Testis (tissue), 3 donors: ENCODE results near the gene ARRDC5. TPM values are rescaled to one million over a fixed set of nuclear protein-coding genes. Genes with fewer than 3 reads are reported as not detected.

Source experiments
- DNase-seq: peaks from one replicate; pipeline ENCODE4 v3.0.0-alpha.2; 2019
- H3K27ac ChIP-seq, 2 donors: fragments of 200-600 bp; sonication (generic); one replicate each; pipeline ENCODE4 v1.5.1; 2019
- H3K27me3 ChIP-seq: fragments of 200-600 bp; sonication (generic); one replicate; pipeline ENCODE4 v1.5.1; 2019
- H3K36me3 ChIP-seq: fragments of 200-600 bp; sonication (generic); one replicate; pipeline ENCODE4 v1.5.1; 2017; ENCODE audit warnings: low read depth; ENCODE audit errors: missing control alignments
- H3K4me1 ChIP-seq: fragments of 200-600 bp; sonication (generic); one replicate; pipeline ENCODE4 v1.5.1; 2019
- H3K4me3 ChIP-seq, 2 donors: fragments of 200-600 bp; sonication (generic); one replicate each; pipeline ENCODE4 v1.5.1; 2017 to 2019
- H3K9me3 ChIP-seq: fragments of 200-600 bp; sonication (generic); one replicate; pipeline ENCODE4 v1.5.1; 2017
- CTCF ChIP-seq, 3 experiments: fragments of 450-650 bp in 2 of 3; fragments of 200-600 bp in 1 of 3; sonication (generic) in 1 of 3; IDR thresholded peaks; one replicate each; pipeline ENCODE4 v1.5.1; 2016 to 2019; ENCODE audit warnings: antibody characterized with exemption in 3 of 3, mild to moderate bottlenecking in 2 of 3, moderate library complexity in 1 of 3
- POLR2A ChIP-seq: fragments of 450-650 bp; IDR thresholded peaks from one replicate; pipeline ENCODE4 v1.6.1; 2017; ENCODE audit warnings: antibody characterized with exemption, mild to moderate bottlenecking, moderate library complexity
- WGBS, 2 donors: methylation state at CpG; one replicate each; pipeline ENCODE4 v1.1.5; 2018; 5-methylcytosine and 5-hydroxymethylcytosine counted together
- intact Hi-C: fragments of 100-400 bp; cut with DNase I; formaldehyde crosslinking; loops from one replicate; pipeline ENCODE4 v1.15.1; 2023; ENCODE audit warnings: low total_unique reads
- polyA plus RNA-seq: library from polyadenylated mRNA; stranded (reverse); fragments of 350-450 nt; fragmentation: Illumina TruSeq; extraction: RNeasy Lipid Tissue Mini Kit (QIAGEN cat#74804); gene quantifications from one replicate; pipeline ENCODE4 v1.2.3, GENCODE V29; 2014; ENCODE audit warnings: low read depth, low replicate concordance; ENCODE audit not compliant: insufficient read depth
- total RNA-seq, 2 donors: library from RNA; depleted of rRNA; stranded (reverse); fragments of >200 nt; gene quantifications; one replicate each; pipeline ENCODE4 v1.2.3, GENCODE V29; 2016

Gene ARRDC5
- total and polyA plus RNA-seq, 3 donors from 2014 or later = 8.7 to 26.2 (median 17.4) TPM

- Histone ChIP-seq H3K4me3 (peak overlapping the region; percentile 69 to 71), H3K36me3 (no peaks in the 10 kb centered on the region), H3K27me3 (no peaks in the 10 kb centered on the region), H3K9me3 (no peaks in the 10 kb centered on the region), H3K4me1 (peaks cover 13% of the 10 kb centered on the region), H3K27ac (no peak overlapping the region)
- no peak for DNase-seq
- WGBS, 2 donors = 16 to 23% methylated on average over 22 to 23 of the region's 23 CpGs
- intact Hi-C loops = no loop called here
- no peak for TF ChIP-seq POLR2A
- no peak for TF ChIP-seq CTCF (IDR thresholded peaks at IDR 0.05)
These were observed 8.0 kb upstream of the ARRDC5 start for GRCh38 chr19:4910594-4911281.

DNA sequence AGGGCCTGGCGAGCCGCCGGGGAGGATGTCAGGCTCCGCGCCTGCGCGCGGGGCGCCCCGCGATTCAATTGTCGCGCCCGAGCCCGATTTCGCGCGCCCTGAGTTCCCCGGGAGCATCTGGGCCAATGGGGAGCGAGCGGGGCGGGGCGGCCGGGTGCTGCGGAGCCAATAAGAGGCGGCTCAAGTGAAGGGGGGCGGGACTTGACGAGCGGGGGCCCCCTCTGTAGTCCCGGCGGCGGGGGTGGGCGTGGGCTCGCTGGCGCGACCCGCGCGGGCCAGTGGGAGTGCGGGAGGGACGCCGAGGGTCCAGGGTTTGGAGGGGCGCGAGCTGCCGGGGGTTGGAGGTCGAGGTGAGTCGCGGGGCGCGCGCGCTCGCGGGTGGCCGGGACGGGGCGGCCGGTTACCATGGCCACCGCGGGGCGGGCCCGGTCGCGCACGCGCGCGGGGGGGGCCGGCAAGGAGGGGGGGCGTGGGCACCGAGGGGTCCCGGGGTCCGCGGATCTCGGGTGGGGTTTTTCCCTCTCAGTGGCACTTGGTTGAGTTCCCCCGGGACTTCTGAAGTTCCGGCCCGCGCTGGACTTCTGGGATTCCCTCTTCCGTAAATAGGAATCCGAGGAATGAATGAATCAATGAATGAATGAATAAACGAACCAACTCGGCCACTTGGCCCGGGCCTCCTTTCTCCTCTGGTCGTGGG is 7.3 kb upstream of the ARRDC5 start:
- Histone ChIP-seq H3K27me3 (no peaks in the 10 kb centered on the region), H3K36me3 (no peaks in the 10 kb centered on the region), H3K27ac (no peak overlapping the region), H3K9me3 (no peaks in the 10 kb centered on the region), H3K4me3 (peak overlapping the region; percentile 69 to 71), H3K4me1 (peaks cover 13% of the 10 kb centered on the region)
- TF ChIP-seq CTCF (IDR thresholded peaks at IDR 0.05) (no peak), POLR2A (no peak)
- peak; percentile 97 for DNase-seq
- 1 to 2% methylated on average over 34 to 36 of the region's 85 CpGs for WGBS, 2 donors
- intact Hi-C loops = no loop called here

- Histone ChIP-seq H3K36me3 (no peaks in the 10 kb centered on the region), H3K27me3 (no peaks in the 10 kb centered on the region), H3K4me3 (peak within 1 kb of the TSS; percentile 69 to 71), H3K9me3 (no peaks in the 10 kb centered on the region), H3K27ac (no peak within 1 kb of the TSS), H3K4me1 (peaks cover 13% of the 10 kb centered on the region)
- no peak for DNase-seq
- TF ChIP-seq POLR2A = no peak
- TF ChIP-seq CTCF (IDR thresholded peaks at IDR 0.05) = no peak
- intact Hi-C loops = no loop called here
- WGBS, 2 donors = 2 to 30% methylated on average over 2 to 34 of the region's 89 CpGs
These were observed 6.6 kb upstream of the ARRDC5 start, which contains the start of gene UHRF1 for GRCh38 chr19:4909156-4909896. UHRF1 (plus strand) TSS chr19:4909501; CDS start chr19:4910886, 1,385 bp downstream.

DNA sequence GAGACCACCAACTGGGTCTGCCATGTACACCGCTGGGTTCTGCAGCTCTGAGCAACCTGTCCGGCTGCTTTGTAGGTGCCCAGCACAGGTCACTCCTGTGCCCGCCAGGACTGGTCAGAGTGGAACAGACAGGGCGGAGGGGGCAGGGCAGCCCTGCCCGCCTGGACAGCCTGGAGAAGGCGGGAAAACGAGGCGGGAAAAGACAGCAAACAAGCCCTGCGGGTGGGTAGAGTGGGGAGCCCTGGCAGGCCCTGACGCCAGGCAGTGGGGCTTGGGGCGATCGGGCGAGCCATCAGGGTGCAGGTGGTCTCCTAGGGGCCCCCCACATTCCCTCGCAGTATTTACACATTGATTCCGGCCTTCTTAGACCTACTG is 6.1 kb upstream of the ARRDC5 start:
- Histone ChIP-seq H3K27me3 (no peaks in the 10 kb centered on the region), H3K27ac (no peak overlapping the region), H3K4me1 (peaks cover 13% of the 10 kb centered on the region), H3K36me3 (no peaks in the 10 kb centered on the region), H3K4me3 (no peak overlapping the region), H3K9me3 (no peaks in the 10 kb centered on the region)
- intact Hi-C loops = no loop called here
- WGBS, 2 donors = 63 to 69% methylated on average over 5 to 15 of the region's 15 CpGs
- DNase-seq = no peak
- no peak for TF ChIP-seq POLR2A
- no peak for TF ChIP-seq CTCF (IDR thresholded peaks at IDR 0.05)
